GM19025 (cell line): ENCODE data around the gene TMEM37.

Experiments used
- ATAC-seq: cut with Tn5 transposase; IDR thresholded peaks from one replicate; pipeline ENCODE4 v1.9.1; 2021; ENCODE audit warnings: mild to moderate bottlenecking, low read depth, moderate library complexity; ENCODE audit not compliant: unreplicated experiment

The TMEM37 gene

DNA sequence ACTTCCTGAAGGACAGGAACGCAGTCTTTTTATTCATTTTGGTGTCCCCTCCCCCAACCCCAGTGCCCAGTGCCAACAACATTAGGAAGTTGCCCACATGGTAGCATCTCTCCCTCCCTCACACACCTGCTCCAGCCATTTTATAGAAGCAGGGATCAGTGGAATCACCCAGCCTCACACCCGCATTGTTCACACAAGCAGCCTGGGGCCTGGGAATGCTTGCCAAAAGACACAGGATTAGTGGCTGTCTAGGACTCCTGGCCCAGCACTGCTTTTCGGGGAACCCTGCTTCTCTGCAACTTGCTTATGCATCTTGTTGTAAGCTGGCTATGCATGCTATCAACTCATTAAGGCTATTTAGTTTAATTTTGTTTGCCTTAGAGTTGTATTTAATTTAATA is 17.9 kb downstream of the TMEM37 start:
- no peak for ATAC-seq

GRCh38 chr2:119451336-119452050 is 19.8 kb downstream of the TMEM37 start:
- no peak for ATAC-seq

GRCh38 chr2:119453972-119454593 is 22.4 kb downstream of the TMEM37 start:
- no peak for ATAC-seq

DNA sequence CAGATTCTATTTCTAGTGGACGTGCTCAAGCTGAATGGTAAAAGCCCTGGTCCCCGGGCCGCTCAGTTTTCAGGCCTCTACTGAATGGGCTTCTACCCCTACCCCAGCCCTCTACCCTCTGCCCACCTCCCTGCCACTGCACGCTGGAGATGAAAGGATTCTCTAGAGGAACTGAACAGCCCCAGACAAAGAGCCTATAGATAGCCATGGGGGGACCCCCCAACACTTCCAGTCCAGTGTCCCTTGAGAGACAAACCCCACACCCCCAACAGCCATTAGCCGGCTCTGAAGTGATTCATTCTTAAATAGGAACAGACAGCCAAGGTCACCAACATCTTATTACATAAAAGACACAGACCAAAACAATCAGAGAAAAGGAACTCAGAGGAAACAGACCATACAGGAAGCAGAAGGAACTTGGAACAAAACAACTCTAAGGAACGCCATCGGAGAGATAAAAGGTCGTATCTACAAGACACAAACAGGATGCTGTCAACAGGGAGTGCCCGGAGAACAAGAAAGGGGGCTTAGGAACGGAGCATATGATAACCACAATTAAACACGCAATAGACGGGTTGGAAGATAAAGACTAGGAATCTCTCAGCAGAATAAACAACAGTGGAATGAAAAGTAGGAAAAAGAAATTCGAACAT is 23.5 kb downstream of the TMEM37 start:
- no peak for ATAC-seq

- no peak for ATAC-seq
Observed at GRCh38 chr2:119460076-119460475, 28.4 kb downstream of the TMEM37 start.

GRCh38 chr2:119461811-119462210 is 30.2 kb downstream of the TMEM37 start:
- ATAC-seq = no peak

DNA sequence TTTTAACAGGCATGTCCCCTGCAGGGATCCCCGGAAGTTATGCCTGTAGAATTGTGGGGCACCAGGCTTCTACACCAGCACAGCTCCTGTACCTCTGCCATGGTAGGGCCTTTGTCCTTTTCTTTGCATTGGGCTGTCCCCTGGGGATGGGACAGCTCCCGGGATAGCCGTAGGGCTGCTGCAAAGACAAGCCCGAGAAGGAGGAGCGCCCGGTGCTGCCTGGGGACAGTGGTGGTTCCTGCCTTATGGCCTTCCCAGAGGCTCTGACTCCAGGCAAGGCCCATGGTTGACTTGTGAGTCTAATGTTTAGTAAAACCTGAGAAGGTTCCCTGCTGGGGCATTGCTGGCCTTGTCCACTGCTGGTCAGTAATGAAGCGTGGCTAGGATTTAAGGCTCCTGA is 30.9 kb downstream of the TMEM37 start:
- ATAC-seq = no peak

DNA sequence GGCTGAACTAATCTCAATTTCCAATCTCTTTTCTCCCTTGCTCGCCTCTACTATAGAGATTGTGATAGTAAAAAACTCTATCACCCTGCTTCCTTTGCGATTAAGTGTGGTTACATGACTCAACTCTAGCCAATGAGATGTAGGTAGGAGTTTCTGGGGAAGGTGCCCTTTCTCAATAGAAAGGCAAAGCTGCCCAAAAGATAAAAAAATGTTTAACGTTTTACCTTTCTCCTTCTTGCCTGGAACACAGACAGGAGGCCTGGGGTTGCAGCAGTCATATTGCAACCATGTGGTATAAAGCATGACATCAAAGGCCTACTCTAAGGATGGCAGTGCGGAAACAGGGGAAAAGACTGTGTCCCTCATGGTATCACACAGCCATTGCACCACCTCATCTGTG is 31.5 kb downstream of the TMEM37 start:
- ATAC-seq = no peak

DNA sequence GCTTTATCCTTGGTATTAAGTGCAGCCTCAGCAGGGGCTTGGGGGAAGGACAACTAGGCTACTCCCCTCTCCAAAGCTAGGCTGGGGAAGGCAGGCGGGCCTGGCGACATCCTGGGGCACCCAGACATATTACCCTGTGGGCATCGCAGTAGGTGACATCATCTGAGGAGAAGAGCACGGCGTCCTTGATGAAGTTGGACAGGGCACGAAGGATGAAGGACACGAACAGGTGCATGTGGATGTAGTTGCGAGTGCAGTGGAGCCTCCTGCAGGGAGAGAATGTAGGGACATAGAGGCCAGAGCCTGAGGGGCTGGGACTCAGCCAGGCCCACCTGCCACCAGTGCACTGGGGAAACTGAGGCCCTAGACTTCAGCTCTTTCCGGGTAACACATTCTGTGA is 32.3 kb downstream of the TMEM37 start:
- ATAC-seq = no peak

DNA sequence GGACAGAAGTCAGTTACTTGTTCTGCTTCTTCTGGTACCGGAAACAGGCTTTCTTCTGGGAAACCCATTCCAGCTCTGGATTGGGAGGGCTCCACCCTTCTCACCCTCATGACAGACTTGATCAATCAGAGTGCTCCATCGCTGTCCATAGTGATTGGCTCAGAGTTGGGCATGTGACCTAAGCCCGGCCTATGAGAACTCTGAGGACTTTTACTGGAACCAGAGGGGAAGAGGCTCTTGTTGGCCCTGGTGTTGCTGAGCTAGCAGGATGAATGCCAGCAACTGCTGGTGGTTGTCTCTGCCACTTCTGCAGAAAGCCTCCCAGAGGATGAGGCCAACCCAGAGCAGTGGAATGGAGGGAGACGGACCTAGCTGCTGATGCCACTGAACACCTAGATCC is 33.3 kb downstream of the TMEM37 start:
- no peak for ATAC-seq

GRCh38 chr2:119465687-119466086 is 34.0 kb downstream of the TMEM37 start:
- ATAC-seq = no peak

GRCh38 chr2:119466373-119466772 is 34.7 kb downstream of the TMEM37 start:
- ATAC-seq = no peak

DNA sequence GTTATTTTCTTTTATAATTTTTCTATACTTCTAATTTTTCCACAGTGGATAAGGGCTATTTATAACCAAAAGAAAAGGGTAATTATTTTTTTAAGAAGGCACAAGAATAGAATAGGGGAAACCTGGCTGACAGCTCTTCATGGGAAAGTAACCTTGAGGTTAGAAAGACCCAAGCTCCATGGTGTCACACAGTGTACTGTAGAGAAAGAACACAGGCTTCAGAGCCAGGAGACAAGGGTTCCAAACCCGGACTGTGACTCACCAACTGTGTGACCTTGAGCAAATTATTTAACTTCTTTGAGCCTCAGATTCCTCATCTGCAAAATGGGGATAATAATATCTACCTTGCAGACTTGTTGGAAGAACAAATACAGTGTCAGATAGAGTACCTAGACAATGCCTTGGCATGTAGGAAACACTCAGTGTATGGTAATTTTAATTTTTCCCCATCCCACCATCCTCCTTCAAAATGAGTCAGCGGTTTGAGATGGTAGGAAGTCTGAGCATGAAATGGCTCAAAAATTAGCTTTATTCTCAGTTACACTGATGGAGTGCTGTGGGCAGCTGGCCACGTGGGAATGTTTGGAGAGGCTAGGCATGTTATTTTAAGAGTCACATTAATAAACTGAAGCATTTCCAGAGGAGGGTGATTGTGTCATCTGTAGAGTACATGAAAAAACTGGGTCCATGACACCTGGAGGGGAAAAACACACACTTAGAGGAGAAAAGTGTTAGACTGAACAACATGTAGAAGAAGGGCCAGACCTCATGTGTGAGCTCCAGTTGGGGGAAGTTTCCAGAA is 36.7 kb downstream of the TMEM37 start:
- ATAC-seq = no peak

GRCh38 chr2:119469131-119469530 is 37.5 kb downstream of the TMEM37 start:
- ATAC-seq = no peak

DNA sequence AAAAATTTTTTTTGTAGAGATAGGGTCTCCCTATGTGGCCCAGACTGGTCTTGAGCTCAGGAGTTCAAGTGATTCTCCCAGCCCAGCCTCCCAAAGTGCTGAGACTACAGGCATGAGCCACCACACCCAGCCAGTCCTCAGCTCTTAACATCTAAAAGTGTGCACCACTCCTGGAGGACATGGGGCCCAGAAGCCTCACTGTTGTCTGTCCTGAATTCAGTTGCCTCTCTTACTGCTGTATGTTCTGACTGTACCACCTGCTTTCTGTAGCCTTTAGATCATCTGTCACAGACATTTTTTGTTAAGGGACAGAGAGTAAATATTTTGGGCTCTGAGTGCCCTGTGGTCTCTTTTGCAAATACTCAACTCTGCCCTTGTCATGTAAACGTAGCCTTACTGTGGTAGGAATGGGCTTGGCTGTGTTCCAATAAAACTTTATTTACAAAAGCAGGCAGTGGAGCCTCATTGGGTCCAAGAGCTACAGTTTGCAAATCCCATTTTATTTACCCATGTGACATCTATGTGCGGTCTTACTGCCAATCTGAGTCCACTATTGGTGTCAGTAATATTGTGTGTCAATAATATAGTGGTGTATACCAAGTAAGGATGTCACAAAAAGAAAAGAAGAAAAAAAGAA is 38.1 kb downstream of the TMEM37 start:
- no peak for ATAC-seq

DNA sequence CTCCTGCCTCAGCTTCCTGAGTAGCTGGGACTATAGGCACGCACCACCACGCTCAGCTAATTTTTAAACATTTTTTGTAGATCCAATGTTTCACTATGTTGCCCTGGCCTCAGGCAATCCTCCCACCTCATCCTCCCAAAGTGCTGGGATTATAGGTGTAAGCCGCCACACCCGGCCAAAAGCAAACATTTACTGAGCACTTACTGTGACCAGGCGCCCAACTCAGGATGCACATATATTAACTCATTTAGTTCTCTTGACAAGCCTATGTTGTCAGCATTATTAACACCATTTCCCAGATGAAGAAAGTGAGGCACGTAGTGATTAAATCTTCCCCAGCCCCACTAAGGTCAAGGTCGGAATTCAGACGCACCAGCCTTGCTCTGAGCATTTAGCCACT is 41.1 kb downstream of the TMEM37 start:
- ATAC-seq = no peak

DNA sequence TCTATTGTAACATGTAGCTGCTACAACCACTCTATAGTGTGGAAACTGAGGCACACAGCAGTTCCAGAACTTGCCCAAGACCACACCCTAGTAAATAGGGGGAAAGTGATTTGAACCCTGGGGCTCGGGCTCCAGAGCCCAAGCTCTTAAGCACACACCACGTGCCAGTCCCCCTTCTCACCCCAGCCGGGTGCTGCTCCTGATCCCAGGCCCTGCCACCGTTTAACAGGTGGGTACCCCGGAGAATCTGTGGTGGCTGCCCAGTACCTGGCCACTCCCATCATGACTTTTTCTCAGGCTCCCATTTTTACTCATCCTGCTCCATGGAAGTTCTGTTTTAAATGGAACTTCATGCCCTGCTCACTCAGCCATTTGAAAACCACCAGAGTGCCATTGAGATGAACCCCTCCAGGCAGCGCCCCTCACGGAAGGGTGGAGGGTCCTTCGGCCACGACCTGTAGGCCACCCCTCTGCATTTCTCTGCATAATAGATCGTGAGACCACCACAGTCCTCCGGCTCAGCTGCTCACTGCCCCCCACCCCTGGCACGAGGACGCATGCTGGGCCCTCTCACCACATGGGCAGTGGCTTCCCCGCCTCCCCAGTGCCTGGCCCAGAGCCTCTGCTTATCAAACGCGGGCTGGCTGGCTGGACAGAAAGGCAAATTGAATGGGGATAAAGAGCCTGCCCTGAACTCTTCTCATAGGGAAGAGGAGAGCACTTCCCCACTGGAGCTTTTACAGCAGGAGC is 42.1 kb downstream of the TMEM37 start:
- no peak for ATAC-seq

DNA sequence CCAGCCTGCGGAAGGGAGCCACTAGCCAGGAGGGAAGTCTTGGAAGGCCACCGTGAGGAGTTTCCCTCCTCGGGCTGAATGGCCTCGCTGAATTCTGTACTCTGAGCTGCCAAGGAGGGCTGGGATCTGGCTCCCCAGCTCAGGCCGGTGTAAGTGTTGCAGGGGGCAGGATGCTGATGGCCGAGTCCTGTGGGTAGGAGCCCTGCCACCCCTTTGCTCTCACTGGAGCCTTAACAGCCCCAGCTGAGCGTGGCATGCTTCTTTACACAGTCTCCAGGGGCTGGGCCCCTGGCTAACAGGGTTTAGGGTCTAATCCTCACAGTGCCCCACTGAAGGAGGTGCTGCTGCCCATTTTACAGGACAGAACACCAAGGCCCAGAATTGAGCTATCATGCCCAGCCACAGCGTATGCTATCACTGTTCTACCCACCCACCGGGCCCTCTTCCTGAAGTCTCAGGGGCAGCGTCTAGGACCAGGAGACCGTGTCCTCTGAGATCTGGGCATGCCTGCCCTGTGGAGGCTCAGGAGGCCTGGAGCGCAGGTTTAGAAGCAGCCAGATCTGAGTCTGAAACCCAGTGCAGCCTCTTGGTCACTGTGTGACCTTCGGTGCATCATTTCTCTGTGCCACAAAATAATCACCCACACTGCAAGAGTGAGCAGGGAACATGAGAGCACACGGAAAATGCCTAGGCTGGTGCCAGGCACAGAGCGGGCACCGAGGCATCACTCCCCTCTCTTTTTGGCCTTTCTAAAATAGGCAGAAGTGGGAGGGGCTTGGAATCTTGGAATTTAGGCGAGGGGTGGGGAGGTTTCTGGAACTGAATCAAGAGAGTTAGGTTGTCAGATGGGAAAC is 42.9 kb downstream of the TMEM37 start:
- ATAC-seq = no peak

DNA sequence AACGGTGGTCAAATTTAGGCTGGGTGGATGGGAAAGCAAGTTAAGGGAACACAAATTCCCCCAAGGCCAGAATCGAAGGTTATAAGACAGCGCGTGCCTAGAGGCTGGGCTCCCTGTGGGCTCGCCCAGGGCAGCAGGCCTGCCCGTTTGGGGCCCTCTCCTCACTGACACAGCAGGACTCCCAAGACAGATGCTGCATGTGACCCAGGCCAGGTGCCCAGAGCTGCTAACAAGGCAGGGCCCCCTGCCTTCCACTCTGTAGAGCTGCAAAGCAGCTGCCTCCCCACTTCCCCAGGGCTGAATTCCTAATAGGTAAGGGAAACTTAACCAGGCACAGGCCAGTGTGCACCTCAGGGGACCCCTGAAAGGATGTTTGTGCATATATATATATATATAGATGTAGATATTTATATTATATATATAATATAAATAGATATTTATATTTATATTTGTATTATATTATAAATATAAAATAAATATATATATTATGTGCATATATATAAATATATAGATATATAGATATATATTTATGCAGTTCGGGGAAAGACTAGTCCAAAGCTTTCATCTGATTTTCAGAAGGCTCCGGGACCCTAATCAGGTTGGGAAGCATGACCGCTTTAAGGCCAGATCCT is 43.7 kb downstream of the TMEM37 start:
- no peak for ATAC-seq
